IPS DF 4.7 (cell line): Measurements from ENCODE around the gene ACTN4.

Experiments
- DNase-seq: peaks from one replicate; pipeline ENCODE4 v3.0.0-alpha.2; 2013; ENCODE audit warnings: low spot score; ENCODE audit errors: extremely low read depth

The ACTN4 gene

DNA sequence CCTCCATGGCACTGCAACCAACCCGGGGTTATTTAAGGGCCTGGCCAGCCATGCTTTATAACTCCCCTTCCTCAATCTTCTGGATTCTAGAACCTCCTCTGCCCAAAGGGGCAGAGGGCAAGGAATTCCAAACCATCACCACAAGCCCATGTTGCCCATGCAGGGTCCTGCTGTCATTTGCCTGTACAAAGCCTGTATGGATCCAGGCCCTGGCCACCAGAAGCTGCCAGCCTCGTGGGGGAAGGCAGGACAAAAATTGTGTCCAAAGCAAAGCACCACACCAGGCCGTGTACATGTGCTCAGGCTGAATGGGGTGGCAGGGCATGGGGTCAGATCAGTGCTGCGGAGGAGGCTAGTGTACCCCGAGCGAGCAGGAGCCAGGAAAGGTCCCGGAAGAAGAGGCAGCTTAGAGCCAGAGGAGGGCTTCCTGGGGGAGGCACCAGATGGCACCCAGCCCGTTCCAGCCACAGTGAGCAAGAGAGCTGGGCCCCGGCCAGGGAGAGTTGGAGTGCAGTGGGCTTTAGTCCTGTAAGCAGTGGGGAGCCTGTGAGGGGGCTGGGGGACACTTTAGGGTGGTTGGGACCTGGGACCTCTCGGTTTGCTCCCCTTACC, 61.1 kb downstream of the ACTN4 start:
- no peak for DNase-seq

DNA sequence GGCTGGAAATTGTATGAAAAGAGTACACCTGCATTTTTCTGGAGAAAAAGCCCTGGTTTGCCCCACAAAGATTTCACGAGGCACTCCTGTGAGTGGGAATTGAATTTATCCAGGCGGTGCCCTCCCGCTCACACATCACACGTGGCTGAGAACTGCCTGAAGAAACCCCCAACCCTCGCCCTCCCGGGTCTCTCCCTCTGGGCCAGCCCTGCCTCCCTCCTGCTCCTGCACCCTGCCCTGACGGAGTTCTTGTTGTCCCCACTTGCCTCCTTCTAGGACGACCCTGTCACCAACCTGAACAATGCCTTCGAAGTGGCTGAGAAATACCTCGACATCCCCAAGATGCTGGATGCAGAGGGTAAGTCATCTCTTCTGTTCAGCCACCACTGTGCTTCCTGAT, 61.7 kb downstream of the ACTN4 start:
- no peak for DNase-seq

GRCh38 chr19:38709671-38710415, 62.4 kb downstream of the ACTN4 start:
- no peak for DNase-seq

DNA sequence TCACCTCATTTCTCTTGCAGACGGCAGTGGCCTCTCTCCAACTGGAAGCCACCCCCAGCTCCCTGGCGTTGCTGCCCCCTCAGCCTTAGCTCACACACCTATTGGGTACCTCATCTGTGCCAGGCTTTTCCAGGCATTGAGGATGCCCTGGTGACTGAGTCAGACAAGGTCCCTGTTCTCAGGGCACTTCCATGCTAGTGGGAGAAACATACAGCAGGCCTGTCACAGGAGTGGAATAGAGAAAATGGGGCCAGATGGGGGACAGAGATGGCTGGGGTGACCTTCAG, 62.9 kb downstream of the ACTN4 start:
- no peak for DNase-seq

GRCh38 chr19:38710928-38711725, 63.7 kb downstream of the ACTN4 start:
- no peak for DNase-seq

GRCh38 chr19:38711726-38712153, 64.3 kb downstream of the ACTN4 start:
- DNase-seq: no peak

- no peak for DNase-seq
Measured at GRCh38 chr19:38712161-38712748, 64.8 kb downstream of the ACTN4 start.

GRCh38 chr19:38713227-38713649, 65.8 kb downstream of the ACTN4 start:
- DNase-seq: no peak

GRCh38 chr19:38713865-38714264, 66.4 kb downstream of the ACTN4 start:
- DNase-seq: no peak

DNA sequence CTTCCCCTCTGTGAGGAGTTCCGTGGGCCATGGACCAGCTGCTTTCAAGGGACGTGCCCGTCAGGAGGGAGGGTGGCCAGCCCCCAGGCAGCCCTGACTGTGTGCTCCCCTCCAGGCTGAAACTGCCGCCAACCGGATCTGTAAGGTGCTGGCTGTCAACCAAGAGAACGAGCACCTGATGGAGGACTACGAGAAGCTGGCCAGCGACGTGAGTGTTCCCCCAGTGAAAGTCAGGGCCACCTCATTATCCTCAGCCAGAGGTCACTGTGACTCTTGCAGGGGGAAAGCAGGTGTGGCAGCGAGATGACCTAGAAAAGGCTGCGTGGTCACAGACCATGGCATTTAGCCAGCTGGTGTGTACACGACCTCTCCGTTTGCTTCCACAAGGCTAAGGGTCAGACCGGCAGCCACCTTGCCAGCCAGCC, 66.9 kb downstream of the ACTN4 start:
- no peak for DNase-seq

GRCh38 chr19:38715555-38715954, 68.1 kb downstream of the ACTN4 start:
- DNase-seq: no peak

DNA sequence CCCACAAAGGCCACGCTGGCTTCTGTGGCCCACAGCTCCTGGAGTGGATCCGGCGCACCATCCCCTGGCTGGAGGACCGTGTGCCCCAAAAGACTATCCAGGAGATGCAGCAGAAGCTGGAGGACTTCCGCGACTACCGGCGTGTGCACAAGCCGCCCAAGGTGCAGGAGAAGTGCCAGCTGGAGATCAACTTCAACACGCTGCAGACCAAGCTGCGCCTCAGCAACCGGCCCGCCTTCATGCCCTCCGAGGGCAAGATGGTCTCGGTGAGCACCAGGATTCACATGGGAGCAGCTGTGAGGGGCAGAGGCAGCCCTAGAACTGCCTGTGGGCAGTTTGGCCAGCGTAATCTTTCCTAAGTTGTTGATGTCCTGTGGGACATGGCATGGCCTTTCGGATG, 69.6 kb downstream of the ACTN4 start:
- DNase-seq: no peak

DNA sequence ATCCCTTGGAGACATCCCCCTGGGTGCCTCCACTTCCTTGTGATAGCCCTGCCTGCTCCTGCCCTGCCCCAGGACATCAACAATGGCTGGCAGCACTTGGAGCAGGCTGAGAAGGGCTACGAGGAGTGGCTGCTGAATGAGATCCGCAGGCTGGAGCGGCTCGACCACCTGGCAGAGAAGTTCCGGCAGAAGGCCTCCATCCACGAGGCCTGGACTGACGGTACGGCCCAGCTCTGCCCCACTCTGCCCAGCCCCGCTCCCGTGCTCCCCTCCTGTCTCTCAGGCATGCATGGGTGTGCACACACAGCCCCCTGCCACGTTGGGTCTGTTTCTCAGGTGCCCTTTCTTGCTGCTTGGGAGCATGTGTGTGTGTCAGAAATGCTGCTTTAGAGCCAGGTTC, 70.4 kb downstream of the ACTN4 start:
- DNase-seq: no peak

GRCh38 chr19:38718747-38719543, 71.5 kb downstream of the ACTN4 start:
- no peak for DNase-seq

- DNase-seq: no peak
Measured at GRCh38 chr19:38719761-38720558, 72.5 kb downstream of the ACTN4 start.

DNA sequence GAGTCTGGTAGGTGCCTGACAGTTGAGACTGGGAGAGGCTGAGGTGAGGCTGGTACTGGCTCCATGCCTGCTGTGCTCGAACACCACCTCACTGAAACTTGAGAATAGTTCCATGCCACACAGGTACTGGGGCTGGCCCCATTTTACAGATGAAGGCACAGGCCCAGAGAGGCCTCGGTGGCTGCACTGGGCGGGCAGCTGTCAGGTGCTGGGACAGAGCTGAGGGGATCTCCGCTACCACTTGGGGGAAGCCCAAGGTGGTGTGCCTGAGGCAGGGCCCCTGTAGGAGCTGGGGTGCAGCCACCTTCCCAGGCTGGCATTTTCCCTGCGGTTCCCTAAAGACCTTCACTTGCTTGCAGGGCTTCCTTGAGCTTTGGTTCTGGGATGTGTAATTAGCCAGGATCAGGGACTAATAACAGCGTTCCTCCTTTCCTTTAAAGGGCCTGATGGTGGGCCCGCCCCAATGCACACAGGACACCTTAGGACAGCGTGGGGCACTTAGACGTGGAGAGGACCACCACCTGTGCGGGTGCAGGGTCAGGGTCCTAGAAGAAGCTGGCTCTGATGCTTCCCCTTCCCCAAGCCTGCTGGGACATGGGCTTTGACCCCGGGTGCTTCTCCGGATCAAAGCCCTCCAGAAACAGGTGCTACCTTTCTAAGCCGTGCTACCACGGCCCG, 73.2 kb downstream of the ACTN4 start:
- DNase-seq: no peak

DNA sequence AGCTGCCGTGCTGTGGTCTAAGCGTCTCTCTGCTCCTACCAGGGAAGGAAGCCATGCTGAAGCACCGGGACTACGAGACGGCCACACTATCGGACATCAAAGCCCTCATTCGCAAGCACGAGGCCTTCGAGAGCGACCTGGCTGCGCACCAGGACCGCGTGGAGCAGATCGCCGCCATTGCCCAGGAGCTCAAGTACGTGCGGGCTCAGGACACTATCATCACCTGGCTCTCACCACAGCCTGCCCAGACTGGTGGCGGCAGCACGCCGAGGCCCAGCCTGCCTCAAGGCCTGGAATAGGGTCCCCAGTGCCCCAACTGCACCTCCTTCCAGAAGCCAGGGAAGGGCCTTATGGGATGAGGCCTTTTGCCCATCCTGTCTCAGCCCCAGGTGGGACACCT, 74.0 kb downstream of the ACTN4 start:
- DNase-seq: no peak

DNA sequence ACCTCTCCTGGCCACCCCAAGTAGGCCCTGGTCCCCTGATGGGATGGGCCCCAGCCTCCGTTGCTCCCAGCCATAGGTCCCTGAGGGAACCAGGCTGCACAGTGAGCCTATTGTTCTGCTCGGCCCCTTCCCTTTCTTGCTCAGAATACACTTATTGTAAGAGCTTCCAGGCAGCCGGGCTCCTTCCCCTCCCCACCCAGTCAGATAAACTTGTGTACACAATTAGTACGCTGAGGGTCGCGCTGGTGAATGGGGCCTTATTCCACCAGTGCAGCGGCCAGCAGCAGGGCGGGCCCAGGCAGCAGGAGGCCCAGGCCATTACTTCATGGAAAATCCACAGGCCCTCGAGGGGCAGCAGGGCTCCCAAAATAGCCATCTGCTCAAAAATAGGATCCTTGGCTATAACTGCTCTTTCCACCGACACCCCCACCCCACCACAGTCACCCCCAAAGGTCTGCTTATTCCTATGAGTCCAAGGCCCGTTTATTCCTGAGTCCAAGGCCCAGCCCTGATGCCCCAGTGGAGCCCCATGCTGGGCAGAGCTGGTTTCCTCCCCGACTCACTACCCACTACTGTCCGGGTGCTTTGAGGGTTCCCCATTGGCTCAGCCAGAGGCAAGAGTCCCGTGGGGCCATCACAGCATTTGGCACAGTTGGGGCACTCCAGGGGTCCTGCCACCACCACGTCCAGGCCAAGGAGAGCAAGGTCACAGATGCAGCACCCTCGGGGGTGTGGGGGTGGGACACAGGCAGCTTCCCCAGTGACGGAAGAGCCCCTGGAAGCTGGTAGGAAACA, 74.7 kb downstream of the ACTN4 start:
- DNase-seq: no peak

DNA sequence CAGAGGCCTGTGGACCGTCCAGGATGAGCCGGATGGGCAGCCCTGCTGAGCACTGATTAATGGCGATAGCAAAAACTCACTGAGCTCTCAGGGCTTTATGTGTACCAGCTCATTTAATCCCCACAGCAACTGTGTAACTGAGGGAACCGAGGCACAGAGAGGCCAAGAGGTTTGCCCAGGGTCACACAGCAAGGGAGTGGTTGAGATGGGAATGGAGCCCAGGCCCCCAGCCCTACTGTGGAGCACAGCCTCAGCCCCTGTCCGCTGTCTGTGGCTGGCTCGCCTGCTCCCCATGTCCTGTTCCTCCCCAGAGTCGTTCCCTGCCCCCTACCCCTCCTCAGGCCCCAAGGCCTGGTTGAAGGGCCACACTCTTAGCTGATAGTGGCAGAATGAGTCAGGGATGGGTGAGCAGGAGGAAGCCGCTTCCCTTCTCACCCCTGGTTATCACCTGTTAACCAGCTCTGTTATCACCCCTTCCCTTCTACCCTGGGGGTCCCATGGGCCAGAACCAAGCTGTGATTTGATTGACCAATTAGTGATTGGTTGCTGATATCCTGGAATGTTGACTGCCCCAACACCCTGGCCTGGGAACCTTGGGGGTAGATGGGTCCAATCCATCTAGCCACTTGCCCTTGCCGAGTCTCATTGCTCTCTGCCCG, 75.6 kb downstream of the ACTN4 start:
- DNase-seq: no peak
